ENCODE data around the gene LRRC38.

The LRRC38 gene

DNA sequence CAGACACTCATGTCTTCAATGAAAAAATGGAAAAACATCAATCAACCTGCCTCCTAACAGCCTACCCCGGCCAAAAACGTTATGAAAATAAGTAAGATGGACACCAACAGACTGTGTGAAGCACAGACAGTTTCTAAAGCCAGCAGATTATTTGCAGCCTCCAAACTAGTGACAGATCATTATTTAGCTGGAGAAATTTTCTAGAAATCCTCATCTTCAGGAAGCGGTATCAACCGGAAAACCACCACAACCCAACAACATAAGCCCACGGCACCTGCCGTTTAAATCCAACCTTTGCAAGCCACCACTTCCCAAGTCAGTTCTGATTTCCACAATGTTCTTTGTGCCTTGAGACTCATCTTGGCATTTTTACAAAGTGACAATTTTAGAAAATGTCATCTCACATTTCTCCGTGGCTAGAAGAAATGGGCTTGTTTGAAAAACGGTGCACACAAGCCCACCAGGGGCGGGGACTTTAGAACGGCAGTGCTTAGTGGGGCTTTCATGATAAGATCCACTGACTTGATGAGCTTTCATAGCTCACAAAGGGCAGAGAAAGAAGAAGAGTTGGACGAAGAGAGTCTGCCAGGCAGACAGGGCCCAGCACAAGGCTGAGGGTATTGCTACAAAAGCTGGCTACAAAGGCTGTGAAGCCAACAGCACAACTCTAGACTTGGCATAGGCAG, 34.5 kb downstream of the LRRC38 start:
- Histone ChIP-seq H3K27ac (ENCODE audit: low read depth in 2 of 2, low read length in 2 of 2) (no peak overlapping the region), H3K9me3 (ENCODE audit: control insufficient read depth in 2 of 2, low read length in 2 of 2) (no peaks in the 10 kb centered on the region), H3K4me1 (ENCODE audit: control insufficient read depth in 2 of 2, insufficient read depth in 2 of 2, low read length in 2 of 2) (no peaks in the 10 kb centered on the region), H3K36me3 (ENCODE audit: control insufficient read depth in 2 of 2, insufficient read depth in 2 of 2, low read length in 2 of 2) (no peaks in the 10 kb centered on the region), H3K9ac (ENCODE audit: low read depth in 1 of 2, low read length in 2 of 2) (no peak overlapping the region), H3K4me3 (ENCODE audit: low read length in 2 of 2) (no peak overlapping the region), H3K27me3 (ENCODE audit: control insufficient read depth in 2 of 2, insufficient read depth in 2 of 2, low read length in 2 of 2) (no peaks in the 10 kb centered on the region)

DNA sequence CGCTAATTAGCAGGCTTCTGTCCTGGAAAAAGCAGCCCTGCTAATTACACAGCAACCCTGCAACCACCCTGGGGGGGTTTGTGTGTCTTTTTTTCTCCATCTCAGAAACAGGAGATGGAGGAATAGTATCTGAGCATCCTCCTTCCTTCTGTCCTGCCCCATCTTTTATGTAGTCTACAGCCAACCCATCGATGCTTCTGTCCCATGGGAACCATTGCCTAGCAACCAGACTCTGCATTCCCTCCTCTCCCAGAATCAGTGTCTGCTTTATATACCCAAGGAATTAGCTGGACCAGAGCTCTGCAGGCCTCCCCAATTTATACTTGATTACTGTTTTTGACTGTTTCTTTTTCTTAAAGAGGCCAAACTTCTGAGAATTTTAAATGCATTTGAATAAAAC, 35.1 kb downstream of the LRRC38 start:
- H3K27ac ChIP-seq (ENCODE audit: low read depth in 2 of 2, low read length in 2 of 2) = no peak overlapping the region
- H3K4me3 ChIP-seq (ENCODE audit: low read length in 2 of 2) = no peak overlapping the region
- H3K9me3 ChIP-seq (ENCODE audit: control insufficient read depth in 2 of 2, low read length in 2 of 2) = no peaks in the 10 kb centered on the region
- H3K27me3 ChIP-seq (ENCODE audit: control insufficient read depth in 2 of 2, insufficient read depth in 2 of 2, low read length in 2 of 2) = no peaks in the 10 kb centered on the region
- H3K9ac ChIP-seq (ENCODE audit: low read depth in 1 of 2, low read length in 2 of 2) = no peak overlapping the region
- H3K36me3 ChIP-seq (ENCODE audit: control insufficient read depth in 2 of 2, insufficient read depth in 2 of 2, low read length in 2 of 2) = no peaks in the 10 kb centered on the region
- H3K4me1 ChIP-seq (ENCODE audit: control insufficient read depth in 2 of 2, insufficient read depth in 2 of 2, low read length in 2 of 2) = no peaks in the 10 kb centered on the region

DNA sequence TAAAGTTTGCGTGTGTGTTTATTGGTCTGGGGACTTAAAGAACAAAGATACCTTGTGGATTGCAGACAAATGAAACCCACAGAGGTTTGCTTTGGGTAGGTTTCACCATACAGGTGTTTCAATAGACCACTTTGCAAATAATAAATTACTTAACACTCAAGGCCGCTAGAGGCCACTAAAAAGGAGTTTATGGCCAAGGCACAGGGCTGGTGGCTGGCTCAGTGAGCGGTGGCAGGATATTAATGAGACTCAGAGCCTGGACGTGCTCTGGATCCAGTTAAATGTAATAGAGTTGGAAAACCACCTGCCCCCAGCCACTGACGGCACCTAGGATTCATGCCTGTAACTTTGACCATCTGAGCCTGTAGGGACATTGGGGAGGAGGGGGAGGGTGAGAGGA, 44.5 kb downstream of the LRRC38 start:
- no peak overlapping the region for H3K4me3 ChIP-seq (ENCODE audit: low read length in 2 of 2)

DNA sequence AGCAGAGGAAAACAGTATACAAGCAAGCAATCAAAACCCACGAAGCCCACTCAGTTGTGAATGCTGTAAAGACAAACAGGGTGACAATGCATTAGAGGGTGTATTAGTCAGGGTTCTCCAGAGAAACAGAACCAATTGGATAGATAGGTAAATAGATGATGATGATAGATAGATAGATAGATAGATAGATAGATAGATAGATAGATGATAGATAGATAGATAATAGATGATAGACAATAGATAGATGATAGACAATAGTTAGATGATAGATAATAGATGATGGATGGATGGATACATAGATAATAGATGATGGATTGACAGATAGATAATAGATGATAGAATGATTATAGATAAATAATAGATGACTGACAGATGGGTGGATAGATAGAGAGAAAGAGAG, 48.3 kb downstream of the LRRC38 start:
- H3K36me3 ChIP-seq (ENCODE audit: control insufficient read depth in 2 of 2, insufficient read depth in 2 of 2, low read length in 2 of 2) = no peaks in the 10 kb centered on the region
- no peaks in the 10 kb centered on the region for H3K27me3 ChIP-seq (ENCODE audit: control insufficient read depth in 2 of 2, insufficient read depth in 2 of 2, low read length in 2 of 2)
- H3K4me3 ChIP-seq (ENCODE audit: low read length in 2 of 2) = no peak overlapping the region
- no peaks in the 10 kb centered on the region for H3K9me3 ChIP-seq (ENCODE audit: control insufficient read depth in 2 of 2, low read length in 2 of 2)
- H3K27ac ChIP-seq (ENCODE audit: low read depth in 2 of 2, low read length in 2 of 2) = no peak overlapping the region
- no peaks in the 10 kb centered on the region for H3K4me1 ChIP-seq (ENCODE audit: control insufficient read depth in 2 of 2, insufficient read depth in 2 of 2, low read length in 2 of 2)
- no peak overlapping the region for H3K9ac ChIP-seq (ENCODE audit: low read depth in 1 of 2, low read length in 2 of 2)

More for the DNA sequence above, 44.5 kb downstream of the LRRC38 start:
- no peaks in the 10 kb centered on the region for H3K27me3 ChIP-seq (ENCODE audit: control insufficient read depth in 2 of 2, insufficient read depth in 2 of 2, low read length in 2 of 2)
- H3K4me1 ChIP-seq (ENCODE audit: control insufficient read depth in 2 of 2, insufficient read depth in 2 of 2, low read length in 2 of 2) = no peaks in the 10 kb centered on the region
- no peaks in the 10 kb centered on the region for H3K36me3 ChIP-seq (ENCODE audit: control insufficient read depth in 2 of 2, insufficient read depth in 2 of 2, low read length in 2 of 2)
- no peak overlapping the region for H3K27ac ChIP-seq (ENCODE audit: low read depth in 2 of 2, low read length in 2 of 2)
- H3K9me3 ChIP-seq (ENCODE audit: control insufficient read depth in 2 of 2, low read length in 2 of 2) = no peaks in the 10 kb centered on the region
- no peak overlapping the region for H3K9ac ChIP-seq (ENCODE audit: low read depth in 1 of 2, low read length in 2 of 2)

DNA sequence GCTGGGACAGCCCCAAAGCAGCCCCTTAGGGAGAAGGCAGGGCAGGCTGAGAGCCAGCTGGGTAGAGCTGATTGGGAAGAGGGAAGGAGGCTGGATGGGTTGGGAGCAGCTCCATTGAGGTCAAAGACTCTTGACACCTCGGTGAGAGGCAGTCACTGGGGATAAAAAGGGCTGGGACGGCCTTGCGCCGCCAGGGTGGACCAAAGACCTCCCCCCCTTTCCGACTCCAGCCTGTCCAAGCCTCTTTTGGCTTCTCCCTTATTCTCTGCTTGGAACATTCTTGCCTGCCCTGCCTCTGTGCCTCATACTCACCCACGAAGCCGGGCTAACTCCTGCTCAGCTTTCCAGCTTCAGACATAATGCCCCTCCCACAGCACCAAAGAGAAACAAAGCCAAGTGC, 51.1 kb downstream of the LRRC38 start:
- no peaks in the 10 kb centered on the region for H3K4me1 ChIP-seq (ENCODE audit: control insufficient read depth in 2 of 2, insufficient read depth in 2 of 2, low read length in 2 of 2)
- no peak overlapping the region for H3K9ac ChIP-seq (ENCODE audit: low read depth in 1 of 2, low read length in 2 of 2)
- no peak overlapping the region for H3K4me3 ChIP-seq (ENCODE audit: low read length in 2 of 2)
- H3K27me3 ChIP-seq (ENCODE audit: control insufficient read depth in 2 of 2, insufficient read depth in 2 of 2, low read length in 2 of 2) = no peaks in the 10 kb centered on the region
- H3K9me3 ChIP-seq (ENCODE audit: control insufficient read depth in 2 of 2, low read length in 2 of 2) = no peaks in the 10 kb centered on the region
- H3K36me3 ChIP-seq (ENCODE audit: control insufficient read depth in 2 of 2, insufficient read depth in 2 of 2, low read length in 2 of 2) = no peaks in the 10 kb centered on the region
- no peak overlapping the region for H3K27ac ChIP-seq (ENCODE audit: low read depth in 2 of 2, low read length in 2 of 2)

DNA sequence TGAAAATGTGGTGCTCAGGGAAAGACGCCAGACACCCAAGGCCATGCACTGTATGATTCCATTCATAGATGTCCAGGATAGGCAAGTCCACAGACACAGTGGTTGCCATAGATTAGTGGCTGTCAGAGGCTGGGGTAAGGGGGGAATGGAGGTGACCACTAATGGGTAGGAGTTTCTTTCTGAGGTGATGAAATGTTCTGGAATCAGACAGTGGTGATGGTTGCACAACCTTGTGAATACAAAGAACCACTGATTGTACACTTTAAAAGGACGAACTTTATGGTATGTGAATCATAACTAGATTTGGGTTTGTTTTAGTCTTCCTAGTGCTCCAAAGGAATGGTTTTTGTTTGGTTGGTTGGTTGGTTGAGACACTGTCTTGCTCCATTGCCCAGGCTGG, 51.8 kb downstream of the LRRC38 start:
- Histone ChIP-seq H3K4me1 (ENCODE audit: control insufficient read depth in 2 of 2, insufficient read depth in 2 of 2, low read length in 2 of 2) (no peaks in the 10 kb centered on the region), H3K27me3 (ENCODE audit: control insufficient read depth in 2 of 2, insufficient read depth in 2 of 2, low read length in 2 of 2) (no peaks in the 10 kb centered on the region), H3K9me3 (ENCODE audit: control insufficient read depth in 2 of 2, low read length in 2 of 2) (no peaks in the 10 kb centered on the region), H3K27ac (ENCODE audit: low read depth in 2 of 2, low read length in 2 of 2) (no peak overlapping the region), H3K36me3 (ENCODE audit: control insufficient read depth in 2 of 2, insufficient read depth in 2 of 2, low read length in 2 of 2) (no peaks in the 10 kb centered on the region), H3K9ac (ENCODE audit: low read depth in 1 of 2, low read length in 2 of 2) (no peak overlapping the region), H3K4me3 (ENCODE audit: low read length in 2 of 2) (no peak overlapping the region)

DNA sequence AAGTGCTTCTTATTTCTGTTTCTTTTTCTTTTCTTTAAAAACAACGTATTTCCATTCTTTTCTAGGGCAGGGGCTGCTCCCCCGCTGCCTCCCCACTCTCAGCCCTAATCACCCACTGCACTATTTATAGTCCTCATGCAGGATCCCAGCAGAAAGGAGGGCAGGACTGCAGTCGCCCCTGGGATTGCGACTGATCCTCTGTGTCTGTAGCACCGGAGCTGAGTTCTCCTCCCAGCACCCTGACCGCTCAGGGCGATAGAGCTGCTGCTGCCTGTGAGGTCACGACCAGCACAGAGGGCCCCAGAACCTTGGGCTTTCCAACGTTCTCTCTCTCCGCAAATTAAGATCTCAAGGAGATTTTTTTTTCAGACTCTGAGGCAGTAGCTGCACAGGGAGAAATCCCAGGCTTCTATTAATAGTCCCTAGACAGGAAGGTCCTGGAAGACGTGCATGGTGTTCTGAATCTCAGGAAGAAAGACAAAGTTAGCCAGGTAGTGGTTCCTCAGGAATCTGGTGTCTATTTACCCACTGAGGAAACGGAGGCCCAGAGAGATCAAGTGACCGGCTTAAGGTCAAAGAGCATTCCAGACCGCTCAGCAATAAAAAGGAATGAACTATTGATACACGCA, 56.8 kb downstream of the LRRC38 start:
- no peaks in the 10 kb centered on the region for H3K27me3 ChIP-seq (ENCODE audit: control insufficient read depth in 2 of 2, insufficient read depth in 2 of 2, low read length in 2 of 2)
- no peaks in the 10 kb centered on the region for H3K4me1 ChIP-seq (ENCODE audit: control insufficient read depth in 2 of 2, insufficient read depth in 2 of 2, low read length in 2 of 2)
- no peak overlapping the region for H3K27ac ChIP-seq (ENCODE audit: low read depth in 2 of 2, low read length in 2 of 2)
- H3K4me3 ChIP-seq (ENCODE audit: low read length in 2 of 2) = no peak overlapping the region
- H3K9me3 ChIP-seq (ENCODE audit: control insufficient read depth in 2 of 2, low read length in 2 of 2) = no peaks in the 10 kb centered on the region
- H3K9ac ChIP-seq (ENCODE audit: low read depth in 1 of 2, low read length in 2 of 2) = no peak overlapping the region
- H3K36me3 ChIP-seq (ENCODE audit: control insufficient read depth in 2 of 2, insufficient read depth in 2 of 2, low read length in 2 of 2) = no peaks in the 10 kb centered on the region

DNA sequence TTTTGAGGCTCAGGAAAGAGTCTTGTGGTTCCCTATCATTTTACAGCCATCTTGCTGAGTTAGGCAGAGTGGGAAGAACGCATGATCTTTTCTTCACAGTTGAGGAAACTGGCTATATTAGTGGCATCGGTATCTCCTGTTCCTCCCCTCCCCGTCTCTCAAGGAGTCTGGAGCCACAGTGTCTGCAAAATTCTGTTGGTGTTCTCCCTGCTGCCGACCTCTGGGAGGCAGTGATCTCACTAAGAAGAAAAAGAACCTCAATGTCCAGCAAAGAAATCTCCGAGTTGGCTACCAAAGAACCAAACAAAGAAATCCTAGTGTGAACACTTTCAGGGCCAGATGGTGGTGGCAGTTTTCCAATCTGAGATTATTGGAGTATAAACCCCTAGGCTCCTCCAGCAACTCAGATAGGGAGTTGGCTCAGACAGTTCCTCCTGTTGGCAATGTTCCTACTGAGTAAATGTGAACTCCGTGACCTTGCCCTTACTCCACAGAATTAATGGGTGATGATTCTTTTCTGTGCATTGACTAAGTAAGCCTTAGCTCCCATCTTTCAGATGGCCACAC, 62.3 kb downstream of the LRRC38 start:
- H3K36me3 ChIP-seq (ENCODE audit: control insufficient read depth in 2 of 2, insufficient read depth in 2 of 2, low read length in 2 of 2) = no peaks in the 10 kb centered on the region
- no peaks in the 10 kb centered on the region for H3K27me3 ChIP-seq (ENCODE audit: control insufficient read depth in 2 of 2, insufficient read depth in 2 of 2, low read length in 2 of 2)
- no peaks in the 10 kb centered on the region for H3K9me3 ChIP-seq (ENCODE audit: control insufficient read depth in 2 of 2, low read length in 2 of 2)
- no peak overlapping the region for H3K4me3 ChIP-seq (ENCODE audit: low read length in 2 of 2)
- no peak overlapping the region for H3K9ac ChIP-seq (ENCODE audit: low read depth in 1 of 2, low read length in 2 of 2)
- H3K27ac ChIP-seq (ENCODE audit: low read depth in 2 of 2, low read length in 2 of 2) = no peak overlapping the region
- H3K4me1 ChIP-seq (ENCODE audit: control insufficient read depth in 2 of 2, insufficient read depth in 2 of 2, low read length in 2 of 2) = no peaks in the 10 kb centered on the region

DNA sequence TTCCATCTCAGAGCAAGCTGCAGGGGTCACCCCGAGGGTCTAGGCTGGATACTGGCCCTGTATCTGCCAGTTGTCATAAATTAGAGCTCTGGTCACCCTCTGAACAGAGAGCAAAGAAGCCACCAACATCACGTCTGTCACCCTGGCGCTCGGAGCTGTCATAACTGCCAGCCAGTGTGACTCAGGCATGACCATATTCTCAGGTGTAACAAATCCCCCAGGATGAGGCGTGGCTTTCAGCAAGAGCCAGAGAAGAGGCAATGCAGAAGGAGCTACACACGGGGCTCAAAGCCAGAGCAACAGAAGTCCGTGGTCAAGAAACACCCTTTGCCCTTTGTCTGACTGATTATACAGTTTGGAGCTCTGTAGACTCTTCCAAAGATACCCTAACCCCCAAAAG, 63.6 kb downstream of the LRRC38 start:
- Histone ChIP-seq H3K9ac (ENCODE audit: low read depth in 1 of 2, low read length in 2 of 2) (no peak overlapping the region), H3K9me3 (ENCODE audit: control insufficient read depth in 2 of 2, low read length in 2 of 2) (no peaks in the 10 kb centered on the region), H3K4me1 (ENCODE audit: control insufficient read depth in 2 of 2, insufficient read depth in 2 of 2, low read length in 2 of 2) (no peaks in the 10 kb centered on the region), H3K27me3 (ENCODE audit: control insufficient read depth in 2 of 2, insufficient read depth in 2 of 2, low read length in 2 of 2) (no peaks in the 10 kb centered on the region), H3K36me3 (ENCODE audit: control insufficient read depth in 2 of 2, insufficient read depth in 2 of 2, low read length in 2 of 2) (no peaks in the 10 kb centered on the region), H3K4me3 (ENCODE audit: low read length in 2 of 2) (no peak overlapping the region), H3K27ac (ENCODE audit: low read depth in 2 of 2, low read length in 2 of 2) (no peak overlapping the region)

DNA sequence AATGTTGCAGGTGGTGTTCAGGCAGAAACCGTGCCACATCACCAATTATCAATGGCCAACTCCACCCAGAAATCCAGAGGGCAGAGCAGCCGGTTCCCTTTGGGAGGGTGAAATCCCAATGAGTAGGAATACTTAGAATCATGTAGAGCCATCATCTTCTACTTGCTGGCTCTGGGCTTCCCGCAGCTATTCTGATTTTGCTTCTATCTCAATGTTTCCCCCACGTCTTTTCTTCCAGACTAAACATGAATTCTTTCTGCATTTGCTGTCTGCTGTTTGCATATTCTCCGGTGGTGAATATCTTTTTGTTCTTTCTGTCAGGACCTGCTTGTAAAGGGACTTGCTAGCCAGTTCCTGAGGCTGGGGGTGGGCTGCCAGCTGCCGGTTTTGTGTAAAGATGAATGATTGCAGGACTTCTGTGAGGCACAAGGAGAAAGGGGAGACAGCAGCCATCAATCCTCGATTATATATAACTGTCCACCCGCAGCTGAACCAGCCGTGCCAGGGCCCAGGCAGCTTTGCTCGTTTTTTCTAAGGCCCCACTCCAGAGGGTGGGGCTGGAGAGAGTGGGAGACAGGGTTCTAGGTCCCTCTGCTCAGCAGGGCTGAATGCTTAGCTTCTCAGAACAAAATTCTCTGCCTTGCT, 70.3 kb downstream of the LRRC38 start:
- no peaks in the 10 kb centered on the region for H3K27me3 ChIP-seq (ENCODE audit: control insufficient read depth in 2 of 2, insufficient read depth in 2 of 2, low read length in 2 of 2)
- H3K9me3 ChIP-seq (ENCODE audit: control insufficient read depth in 2 of 2, low read length in 2 of 2) = no peaks in the 10 kb centered on the region
- no peak overlapping the region for H3K9ac ChIP-seq (ENCODE audit: low read depth in 1 of 2, low read length in 2 of 2)
- no peaks in the 10 kb centered on the region for H3K36me3 ChIP-seq (ENCODE audit: control insufficient read depth in 2 of 2, insufficient read depth in 2 of 2, low read length in 2 of 2)
- H3K4me1 ChIP-seq (ENCODE audit: control insufficient read depth in 2 of 2, insufficient read depth in 2 of 2, low read length in 2 of 2) = no peaks in the 10 kb centered on the region
- H3K4me3 ChIP-seq (ENCODE audit: low read length in 2 of 2) = no peak overlapping the region
- H3K27ac ChIP-seq (ENCODE audit: low read depth in 2 of 2, low read length in 2 of 2) = no peak overlapping the region

Measured in mucosa of rectum (tissue), 2 donors.